Vagina (tissue), 2 donors: Measurements from ENCODE around the gene F5. TPM values are rescaled to one million over a fixed set of nuclear protein-coding genes. Genes with fewer than 3 reads are reported as not detected.

ENCODE experiments used
- DNase-seq, 2 donors: peaks; one replicate each; pipeline ENCODE4 v3.0.0-alpha.2; 2017; ENCODE audit errors: extremely low spot score in 2 of 2
- H3K27ac ChIP-seq: fragments of 200-600 bp; sonication (generic); one replicate; pipeline ENCODE4 v1.5.1; 2019
- H3K27me3 ChIP-seq: fragments of 200-600 bp; sonication (generic); one replicate; pipeline ENCODE4 v1.5.1; 2019
- H3K36me3 ChIP-seq, 2 donors: fragments of 200-600 bp; sonication (generic); one replicate each; pipeline ENCODE4 v1.5.1; 2017 to 2019
- H3K4me1 ChIP-seq: fragments of 200-600 bp; sonication (generic); one replicate; pipeline ENCODE4 v1.5.1; 2019
- H3K4me3 ChIP-seq, 2 donors: fragments of 200-600 bp; sonication (generic); 1 replicate in 1 of 2; 2 replicates in 1 of 2; pipeline ENCODE4 v1.5.1; 2016 to 2019
- H3K9me3 ChIP-seq: fragments of 200-600 bp; sonication (generic); one replicate; pipeline ENCODE4 v1.5.1; 2019
- POLR2A ChIP-seq, 2 donors: fragments of 450-650 bp; IDR thresholded peaks; one replicate each; pipeline ENCODE4 v1.6.1; 2017; ENCODE audit warnings: antibody characterized with exemption in 2 of 2, mild to moderate bottlenecking in 2 of 2, moderate library complexity in 2 of 2
- POLR2AphosphoS5 ChIP-seq, 2 donors: sonication (generic); formaldehyde crosslinking; IDR thresholded peaks; one replicate each; pipeline ENCODE4 v1.9.0; 2017; ENCODE audit warnings: antibody characterized with exemption in 2 of 2, mild to moderate bottlenecking in 2 of 2, low read depth in 1 of 2; ENCODE audit not compliant: insufficient read depth in 1 of 2
- intact Hi-C: fragments of 100-400 bp; cut with DNase I; formaldehyde crosslinking; loops from one replicate; pipeline ENCODE4 v1.15.1; 2023
- total RNA-seq: library from RNA; depleted of rRNA; stranded (reverse); fragments of >200 nt; gene quantifications from one replicate; pipeline ENCODE4 v1.2.3, GENCODE V29; 2016
- TF ChIP-seq, protein P1 (sequence below), 3 experiments: fragments of 450-650 bp in 2 of 3; fragments of 200-600 bp in 1 of 3; sonication (generic) in 1 of 3; IDR thresholded peaks; one replicate each; pipeline ENCODE4 v1.5.1; 2017 to 2019; ENCODE audit warnings: antibody characterized with exemption in 3 of 3, mild to moderate bottlenecking in 2 of 3, moderate library complexity in 2 of 3

F5 gene
- 3.9 TPM for total RNA-seq

GRCh38 chr1:169586395-169587255 lies at the start of gene F5:
Gene F5 (minus strand): TSS chr1:169586481. CDS start chr1:169586386, 95 bp downstream.
- no peaks in the 10 kb centered on the region for H3K9me3 ChIP-seq
- no peaks in the 10 kb centered on the region for H3K27me3 ChIP-seq
- no peaks in the 10 kb centered on the region for H3K36me3 ChIP-seq
- H3K4me1 ChIP-seq = no peaks in the 10 kb centered on the region
- intact Hi-C loops = no loop called here
- no peak within 1 kb of the TSS for H3K4me3 ChIP-seq
- no peak for DNase-seq
- H3K27ac ChIP-seq = no peak within 1 kb of the TSS
- TF ChIP-seq POLR2A (IDR thresholded peaks at IDR 0.05) = no peak
- TF ChIP-seq, protein P1, sequence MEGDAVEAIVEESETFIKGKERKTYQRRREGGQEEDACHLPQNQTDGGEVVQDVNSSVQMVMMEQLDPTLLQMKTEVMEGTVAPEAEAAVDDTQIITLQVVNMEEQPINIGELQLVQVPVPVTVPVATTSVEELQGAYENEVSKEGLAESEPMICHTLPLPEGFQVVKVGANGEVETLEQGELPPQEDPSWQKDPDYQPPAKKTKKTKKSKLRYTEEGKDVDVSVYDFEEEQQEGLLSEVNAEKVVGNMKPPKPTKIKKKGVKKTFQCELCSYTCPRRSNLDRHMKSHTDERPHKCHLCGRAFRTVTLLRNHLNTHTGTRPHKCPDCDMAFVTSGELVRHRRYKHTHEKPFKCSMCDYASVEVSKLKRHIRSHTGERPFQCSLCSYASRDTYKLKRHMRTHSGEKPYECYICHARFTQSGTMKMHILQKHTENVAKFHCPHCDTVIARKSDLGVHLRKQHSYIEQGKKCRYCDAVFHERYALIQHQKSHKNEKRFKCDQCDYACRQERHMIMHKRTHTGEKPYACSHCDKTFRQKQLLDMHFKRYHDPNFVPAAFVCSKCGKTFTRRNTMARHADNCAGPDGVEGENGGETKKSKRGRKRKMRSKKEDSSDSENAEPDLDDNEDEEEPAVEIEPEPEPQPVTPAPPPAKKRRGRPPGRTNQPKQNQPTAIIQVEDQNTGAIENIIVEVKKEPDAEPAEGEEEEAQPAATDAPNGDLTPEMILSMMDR (IDR thresholded peaks at IDR 0.05) = peak in 2 of 3 experiments; percentile 8 to 17

- Histone ChIP-seq H3K27ac (no peak overlapping the region), H3K9me3 (peaks cover 10% of the 10 kb centered on the region), H3K4me1 (no peaks in the 10 kb centered on the region), H3K36me3 (no peaks in the 10 kb centered on the region), H3K27me3 (no peaks in the 10 kb centered on the region), H3K4me3 (no peak overlapping the region)
- no peak for DNase-seq
- intact Hi-C loops = no loop called here
- TF ChIP-seq, protein P1 (IDR thresholded peaks at IDR 0.05) = no peak
- TF ChIP-seq POLR2AphosphoS5 (IDR thresholded peaks at IDR 0.05; ENCODE audit: insufficient read depth in 1 of 2, low read depth in 1 of 2) = no peak
- TF ChIP-seq POLR2A (IDR thresholded peaks at IDR 0.05) = no peak
These were observed 48.6 kb upstream of the F5 start for GRCh38 chr1:169634877-169635276.

DNA sequence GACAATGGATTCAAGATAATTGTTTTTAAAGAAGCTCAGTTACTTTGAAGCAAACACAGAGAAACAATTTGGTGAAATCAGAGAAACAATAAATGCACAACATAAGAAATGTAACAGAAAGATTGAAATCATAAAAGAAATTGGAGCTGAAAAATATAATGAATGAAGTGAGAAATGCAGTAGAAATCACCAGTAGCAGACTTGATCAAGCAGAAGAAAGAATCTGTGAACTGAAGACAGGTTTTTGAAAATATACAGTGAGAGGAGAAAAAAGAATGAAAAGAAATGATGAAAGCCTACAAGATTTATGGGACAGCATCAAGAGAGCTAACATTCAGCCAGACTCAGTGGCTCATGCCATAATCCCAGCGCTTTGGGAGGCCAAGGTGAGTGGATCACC lies 47.9 kb upstream of the F5 start:
- TF ChIP-seq, protein P1 (IDR thresholded peaks at IDR 0.05) = no peak
- TF ChIP-seq POLR2AphosphoS5 (IDR thresholded peaks at IDR 0.05; ENCODE audit: insufficient read depth in 1 of 2, low read depth in 1 of 2) (no peak), POLR2A (IDR thresholded peaks at IDR 0.05) (no peak)
- no peak for DNase-seq
- H3K9me3 ChIP-seq = peaks cover 10% of the 10 kb centered on the region
- intact Hi-C loops = no loop called here
- no peak overlapping the region for H3K27ac ChIP-seq
- no peaks in the 10 kb centered on the region for H3K27me3 ChIP-seq
- no peak overlapping the region for H3K4me3 ChIP-seq
- H3K4me1 ChIP-seq = no peaks in the 10 kb centered on the region
- no peaks in the 10 kb centered on the region for H3K36me3 ChIP-seq

DNA sequence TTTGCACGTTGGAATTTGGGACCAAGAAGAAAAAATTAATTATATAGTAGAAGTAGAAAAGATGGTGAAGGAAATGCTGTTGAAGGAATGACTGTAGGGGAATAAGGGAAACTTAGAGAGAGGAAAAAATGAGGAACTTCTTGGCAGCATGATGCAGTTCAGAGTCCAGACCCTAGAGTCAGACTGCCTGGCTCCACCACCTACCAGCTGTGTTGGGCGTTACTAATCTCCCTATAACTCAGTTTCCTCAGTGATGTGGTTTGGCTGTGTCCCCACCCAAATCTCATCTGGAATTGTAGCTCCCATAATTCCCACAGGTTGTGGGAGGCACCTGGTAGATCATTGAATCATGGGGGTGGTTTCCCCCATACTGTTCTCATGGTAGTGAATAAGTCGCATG lies 45.0 kb upstream of the F5 start:
- Histone ChIP-seq H3K4me1 (no peaks in the 10 kb centered on the region), H3K36me3 (no peaks in the 10 kb centered on the region), H3K27me3 (no peaks in the 10 kb centered on the region), H3K27ac (no peak overlapping the region), H3K9me3 (peaks cover 10% of the 10 kb centered on the region), H3K4me3 (no peak overlapping the region)
- TF ChIP-seq, protein P1 (IDR thresholded peaks at IDR 0.05) = no peak
- no peak for TF ChIP-seq POLR2A (IDR thresholded peaks at IDR 0.05)
- TF ChIP-seq POLR2AphosphoS5 (IDR thresholded peaks at IDR 0.05; ENCODE audit: insufficient read depth in 1 of 2, low read depth in 1 of 2) = no peak
- intact Hi-C loops = no loop called here
- DNase-seq = no peak

- Histone ChIP-seq H3K27ac (no peak within 1 kb of the TSS), H3K36me3 (no peaks in the 10 kb centered on the region), H3K9me3 (peaks cover 8% of the 10 kb centered on the region), H3K27me3 (no peaks in the 10 kb centered on the region), H3K4me3 (no peak within 1 kb of the TSS), H3K4me1 (no peaks in the 10 kb centered on the region)
- TF ChIP-seq, protein P1 (IDR thresholded peaks at IDR 0.05) = no peak
- TF ChIP-seq POLR2AphosphoS5 (IDR thresholded peaks at IDR 0.05; ENCODE audit: insufficient read depth in 1 of 2, low read depth in 1 of 2) = no peak
- no peak for TF ChIP-seq POLR2A (IDR thresholded peaks at IDR 0.05)
- intact Hi-C loops = no loop called here
- DNase-seq = no peak
These were observed 43.7 kb upstream of the F5 start, which contains the start of gene SELP for GRCh38 chr1:169630006-169630405. Gene SELP (minus strand): TSS chr1:169630124. CDS start chr1:169630074, 50 bp downstream.
